Measurements from ENCODE around the gene ZACN. TPM values are rescaled to one million over a fixed set of nuclear protein-coding genes. Genes with fewer than 3 reads are reported as not detected.

The ZACN gene
- total RNA-seq, 1 donor from 2014 or later: not detected

- intact Hi-C loops (cut with DNase I): no loop called here
- no peak for DNase-seq (ENCODE audit: low spot score)
These were observed 13.8 kb downstream of the ZACN start for GRCh38 chr17:76092526-76093413.

- intact Hi-C loops (cut with DNase I): no loop called here
- DNase-seq (ENCODE audit: low spot score): no peak
These were observed 15.1 kb downstream of the ZACN start for GRCh38 chr17:76094046-76094445.

DNA sequence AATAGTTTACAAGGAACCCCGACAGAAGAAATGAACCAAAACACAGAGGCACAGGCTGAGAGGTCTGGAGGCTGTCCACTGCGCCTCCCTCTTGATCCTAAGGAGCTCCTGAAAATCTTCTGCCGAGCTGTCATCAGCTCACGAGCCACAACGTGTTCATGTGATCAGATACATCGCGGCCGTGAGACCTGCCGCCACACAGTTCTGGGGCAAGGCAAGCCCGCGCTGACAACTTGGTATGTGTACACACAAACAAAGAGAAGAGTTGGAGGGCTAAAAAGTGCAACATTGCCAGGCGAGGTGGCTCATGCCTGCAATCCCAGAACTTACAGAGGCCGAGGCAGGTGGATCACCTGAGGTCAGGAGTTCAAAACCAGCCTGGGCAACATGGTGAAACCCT is 17.0 kb downstream of the ZACN start:
- no peak for DNase-seq (ENCODE audit: low spot score)
- intact Hi-C loops (cut with DNase I): no loop called here

DNA sequence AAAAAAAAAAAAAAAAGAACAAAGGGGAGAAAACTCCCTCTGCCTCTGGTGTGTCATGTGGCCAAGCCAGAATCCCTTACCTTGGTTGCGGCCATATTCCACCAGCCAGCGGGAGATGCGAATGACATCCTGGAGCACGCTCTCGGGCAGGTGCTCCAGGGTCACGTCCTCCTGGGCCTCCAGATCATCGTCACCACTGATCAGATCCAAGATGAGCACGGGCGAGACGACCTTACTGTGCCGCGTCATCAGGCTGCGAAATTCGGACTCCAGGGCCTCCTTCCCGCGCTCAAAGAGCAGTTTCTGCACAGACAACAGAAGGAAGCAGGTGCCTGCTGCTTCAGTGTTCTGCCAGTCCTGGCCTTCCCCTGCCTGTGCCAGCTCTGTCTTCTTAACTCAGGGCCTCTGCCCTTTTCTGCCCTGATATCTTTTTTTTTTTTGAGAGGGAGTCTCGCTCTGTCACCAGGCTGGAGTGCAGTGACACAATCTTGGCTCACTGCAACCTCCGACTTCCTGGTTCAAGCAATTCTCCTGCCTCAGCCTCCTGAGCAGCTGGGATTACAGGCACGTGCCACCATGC is 18.8 kb downstream of the ZACN start:
- intact Hi-C loops (cut with DNase I): no loop called here
- no peak for DNase-seq (ENCODE audit: low spot score)

DNA sequence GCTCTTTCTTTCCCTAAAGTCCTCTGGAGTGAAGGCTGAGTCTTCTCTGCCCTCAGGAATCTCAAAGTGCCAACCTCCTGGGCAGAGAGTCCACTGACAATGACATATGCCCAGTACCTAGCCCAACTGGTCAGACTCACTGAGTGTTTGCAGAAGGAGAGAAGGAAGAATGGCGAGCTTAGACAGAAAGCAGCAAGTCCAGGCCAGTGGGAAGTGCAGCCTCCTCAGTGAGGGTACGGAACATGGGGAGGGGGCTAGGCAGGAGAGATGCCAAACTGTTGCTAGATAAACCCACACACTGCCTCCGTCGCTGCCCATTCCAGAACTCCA is 23.9 kb downstream of the ZACN start:
- intact Hi-C loops (cut with DNase I): loop anchor here (2.0 kb wide), 1 partner anchor 30 kb away; the partner anchor contains the start of gene SRP68
- no peak for DNase-seq (ENCODE audit: low spot score)

- intact Hi-C loops (cut with DNase I): loop anchor here (2.0 kb wide), 1 partner anchor 31 kb away; the partner anchor contains the start of gene SRP68
- DNase-seq (ENCODE audit: low spot score): peak; percentile 98
These were observed 24.5 kb downstream of the ZACN start, which contains the start of gene EXOC7 for GRCh38 chr17:76103274-76104139. Gene EXOC7, minus strand, starts transcription at chr17:76103787. Its CDS starts 95 bp downstream, at chr17:76103692.

GRCh38 chr17:76104140-76104895 is 25.3 kb downstream of the ZACN start:
- intact Hi-C loops (cut with DNase I): no loop called here
- DNase-seq (ENCODE audit: low spot score): no peak

- DNase-seq (ENCODE audit: low spot score): no peak
- intact Hi-C loops (cut with DNase I): no loop called here
These were observed 25.9 kb downstream of the ZACN start for GRCh38 chr17:76104896-76105231.

DNA sequence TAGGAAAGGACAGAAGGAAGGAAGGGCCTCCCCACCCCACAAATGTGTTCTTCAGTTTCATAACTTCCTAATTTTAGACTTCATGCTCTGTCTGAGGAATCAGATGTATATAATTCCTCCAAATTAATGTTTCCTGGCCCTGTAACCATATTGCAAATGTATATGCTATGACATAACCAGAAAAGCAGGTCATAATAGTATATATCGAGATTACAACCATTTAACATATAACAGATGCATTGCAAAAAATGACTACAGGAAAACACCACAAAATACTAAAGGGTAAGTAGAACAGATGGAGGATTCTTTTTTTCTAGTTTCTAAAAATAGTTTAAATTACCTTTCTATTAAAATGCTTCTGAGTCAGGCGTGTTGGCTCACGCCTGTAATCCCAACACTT is 27.7 kb downstream of the ZACN start:
- no peak for DNase-seq (ENCODE audit: low spot score)
- intact Hi-C loops (cut with DNase I): no loop called here

DNA sequence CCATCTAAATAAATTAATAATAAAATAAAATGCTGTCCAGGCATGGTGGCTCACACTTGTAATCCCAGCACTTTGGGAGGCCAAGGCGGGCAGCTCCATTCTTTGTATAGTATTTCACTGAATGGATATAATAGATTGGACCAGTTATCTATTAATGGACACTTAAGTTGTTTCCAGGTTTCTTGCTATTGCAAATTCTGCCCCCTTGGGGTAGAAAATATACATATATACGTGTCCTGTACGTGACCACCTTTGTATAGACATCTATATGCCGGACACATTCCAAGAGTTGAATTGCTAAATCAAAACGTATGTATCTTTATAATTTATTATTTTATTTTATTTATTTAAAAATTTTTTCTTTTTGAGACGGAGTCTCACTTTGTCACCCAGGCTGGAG is 28.5 kb downstream of the ZACN start:
- DNase-seq (ENCODE audit: low spot score): no peak
- intact Hi-C loops (cut with DNase I): no loop called here

DNA sequence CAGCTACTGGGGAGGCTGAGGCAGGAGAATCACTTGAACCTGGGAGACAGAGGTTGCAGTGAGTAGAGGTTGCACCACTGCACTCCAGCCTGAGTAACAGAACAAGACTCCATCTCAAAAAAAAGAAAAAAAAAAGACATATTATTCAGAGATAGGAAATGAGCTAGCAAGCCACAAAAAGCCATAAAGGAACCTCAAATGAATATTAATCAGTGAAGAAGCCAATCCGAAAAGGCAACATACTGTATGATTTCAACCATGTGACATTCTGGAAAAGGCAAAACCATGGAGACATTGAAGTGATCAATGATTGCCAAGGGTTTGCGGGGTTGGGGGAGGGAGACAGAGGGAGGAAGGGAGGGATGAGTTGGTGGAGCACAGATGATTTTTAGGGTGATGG is 33.0 kb downstream of the ZACN start:
- intact Hi-C loops (cut with DNase I): no loop called here

GRCh38 chr17:76115138-76115754 is 36.3 kb downstream of the ZACN start:
- no peak for DNase-seq (ENCODE audit: low spot score)
- intact Hi-C loops (cut with DNase I): no loop called here

More for the DNA sequence above, 33.0 kb downstream of the ZACN start:
- DNase-seq (ENCODE audit: low spot score): no peak

- intact Hi-C loops (cut with DNase I): loop anchor here (2.0 kb wide), 1 partner anchor 27 kb away; no protein-coding TSS in a partner anchor
These were observed 40.7 kb downstream of the ZACN start for GRCh38 chr17:76119409-76120371.

GRCh38 chr17:76120658-76121008 is 41.7 kb downstream of the ZACN start:
- intact Hi-C loops (cut with DNase I): loop anchor here (1.0 to 2.0 kb wide), 2 partner anchors 26 to 159 kb away; no protein-coding TSS in a partner anchor

More at GRCh38 chr17:76119409-76120371, 40.7 kb downstream of the ZACN start:
- DNase-seq (ENCODE audit: low spot score): no peak

GRCh38 chr17:76121932-76122430 is 43.0 kb downstream of the ZACN start:
- no peak for DNase-seq (ENCODE audit: low spot score)
- intact Hi-C loops (cut with DNase I): loop anchor here (1.0 to 2.0 kb wide), 3 partner anchors 25 to 157 kb away; no protein-coding TSS in a partner anchor

More at GRCh38 chr17:76120658-76121008, 41.7 kb downstream of the ZACN start:
- no peak for DNase-seq (ENCODE audit: low spot score)

DNA sequence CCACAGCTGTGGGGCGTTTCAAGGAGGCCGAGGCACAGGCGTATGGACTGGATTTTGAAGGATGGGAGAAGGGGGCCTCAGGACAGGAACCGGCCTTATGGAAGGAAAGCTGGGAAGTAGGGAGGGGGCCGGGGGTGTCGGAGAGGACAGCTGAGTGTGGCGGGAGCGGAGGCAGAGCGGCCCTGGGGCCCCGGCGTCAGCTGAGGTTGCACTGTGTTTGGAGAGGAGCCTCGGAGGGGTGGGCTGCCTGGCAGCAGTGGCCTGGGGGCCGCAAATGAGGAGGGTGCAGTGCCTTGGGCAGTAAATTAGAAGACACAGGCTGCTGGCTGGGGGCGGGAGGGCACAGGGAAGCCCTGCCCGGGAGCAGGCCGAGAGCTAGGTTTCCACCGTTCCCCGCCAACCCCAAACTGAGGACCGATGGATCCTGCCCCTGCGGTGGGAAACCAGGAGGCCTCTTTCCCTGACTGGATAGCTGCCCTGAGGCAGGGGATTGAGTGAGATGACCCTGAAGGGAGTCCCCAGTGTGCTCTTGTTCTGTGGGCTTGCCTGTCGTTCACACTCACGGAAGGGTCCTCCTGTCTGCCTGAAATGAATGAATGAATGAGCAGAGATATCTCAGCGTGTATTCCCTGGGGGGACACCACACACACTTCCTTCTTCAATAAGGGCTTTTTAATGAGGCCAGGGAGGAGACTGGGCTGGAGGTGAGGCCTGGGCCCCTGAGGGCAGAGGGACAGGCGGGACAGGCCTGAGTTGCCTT is 43.6 kb downstream of the ZACN start:
- DNase-seq (ENCODE audit: low spot score): no peak
- intact Hi-C loops (cut with DNase I): loop anchor here (2.0 kb wide), 1 partner anchor 60 kb away; no protein-coding TSS in a partner anchor

GRCh38 chr17:76123191-76123499 is 44.2 kb downstream of the ZACN start:
- intact Hi-C loops (cut with DNase I): loop anchor here (2.0 kb wide), 1 partner anchor 60 kb away; no protein-coding TSS in a partner anchor
- DNase-seq (ENCODE audit: low spot score): no peak

Measured in cardiac septum (tissue), 1 donor.